Muscle of leg (tissue), 11 donors: ENCODE results near the gene AP2B1. TPM values are rescaled to one million over a fixed set of nuclear protein-coding genes. Genes with fewer than 3 reads are reported as not detected.

ENCODE experiments used
- DNase-seq: peaks from one replicate; pipeline ENCODE4 v3.0.0; 2013
- H3K27ac ChIP-seq: one replicate; pipeline ENCODE4 v1.5.1; 2013; ENCODE audit warnings: mild to moderate bottlenecking, low read length, control low read depth
- H3K27me3 ChIP-seq: one replicate; pipeline ENCODE4 v1.6.1; 2013; ENCODE audit warnings: low read length; ENCODE audit not compliant: control insufficient read depth, insufficient read depth
- H3K36me3 ChIP-seq: one replicate; pipeline ENCODE4 v1.6.1; 2013; ENCODE audit warnings: low read length; ENCODE audit not compliant: control insufficient read depth, insufficient read depth
- H3K4me1 ChIP-seq: one replicate; pipeline ENCODE4 v1.6.1; 2013; ENCODE audit warnings: low read length; ENCODE audit not compliant: control insufficient read depth, insufficient read depth
- H3K4me3 ChIP-seq: one replicate; pipeline ENCODE4 v1.5.1; 2013; ENCODE audit warnings: low read length, control low read depth
- H3K9me3 ChIP-seq: replicated peaks from 2 replicates; pipeline ENCODE4 v1.6.1; 2013; ENCODE audit warnings: low read depth, low read length; ENCODE audit not compliant: control insufficient read depth
- WGBS: methylation state at CpG from one replicate; pipeline ENCODE4 v1.1.5; 2013; ENCODE audit warnings: missing lambda C conversion rate; ENCODE audit not compliant: insufficient coverage; 5-methylcytosine and 5-hydroxymethylcytosine counted together
- polyA plus RNA-seq, 8 donors: library from polyadenylated mRNA; unstranded; fragments of 120-200 nt; gene quantifications; one replicate each; pipeline versions ENCODE4 v1.2.1 to v1.2.3, GENCODE V29; 2013; ENCODE audit warnings: inconsistent platforms in 1 of 8, low replicate concordance in 1 of 8; ENCODE audit not compliant: insufficient read length in 8 of 8, insufficient read depth in 1 of 8
- total RNA-seq: library from RNA; stranded (reverse); fragments of 120-200 nt; gene quantifications from one replicate; pipeline ENCODE4 v1.2.4, GENCODE V29; 2013

Gene AP2B1
- total and polyA plus RNA-seq, 9 donors = 45.4 to 92.9 (median 75.4) TPM

DNA sequence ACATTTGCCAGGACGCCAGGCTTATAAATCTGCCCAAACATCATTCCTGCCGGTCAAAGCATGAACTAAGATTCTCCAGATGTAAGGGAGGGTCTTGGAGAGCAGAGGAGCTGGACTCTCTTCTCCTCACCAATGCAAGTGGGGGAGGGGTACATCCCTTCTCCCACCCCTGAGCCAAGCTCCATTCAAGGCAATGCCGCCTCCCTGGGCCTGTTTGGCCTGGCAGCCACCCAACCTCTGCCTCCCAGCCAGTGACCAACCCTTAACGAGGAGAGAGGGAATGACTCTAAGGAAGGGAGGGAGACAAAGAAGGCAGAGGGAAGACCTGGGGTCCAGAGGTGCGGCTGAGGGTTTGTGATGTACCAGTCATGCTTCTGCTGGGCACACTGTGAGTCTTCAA is 187.4 kb downstream of the AP2B1 start:
- H3K27me3 ChIP-seq = peaks cover 3% of the 10 kb centered on the region
- peak; percentile 44 for DNase-seq
- no peaks in the 10 kb centered on the region for H3K36me3 ChIP-seq
- peaks cover 25% of the 10 kb centered on the region for H3K4me1 ChIP-seq
- H3K9me3 ChIP-seq = no peaks in the 10 kb centered on the region
- WGBS = no CpG with 5 or more reads among the region's 5 CpGs
- no peak overlapping the region for H3K4me3 ChIP-seq
- H3K27ac ChIP-seq = peak overlapping the region; percentile 55

GRCh38 chr17:35775039-35775438 is 187.9 kb downstream of the AP2B1 start:
- Histone ChIP-seq H3K27me3 (peaks cover 3% of the 10 kb centered on the region), H3K9me3 (no peaks in the 10 kb centered on the region), H3K4me3 (no peak overlapping the region), H3K4me1 (peaks cover 25% of the 10 kb centered on the region), H3K36me3 (no peaks in the 10 kb centered on the region), H3K27ac (no peak overlapping the region)
- WGBS = 47% methylated on average over 4 of the region's 5 CpGs
- no peak for DNase-seq

GRCh38 chr17:35775583-35775982 is 188.5 kb downstream of the AP2B1 start:
- 73% methylated on average over 3 of the region's 6 CpGs for WGBS
- H3K27me3 ChIP-seq = peaks cover 3% of the 10 kb centered on the region
- DNase-seq = no peak
- peaks cover 25% of the 10 kb centered on the region for H3K4me1 ChIP-seq
- H3K27ac ChIP-seq = no peak overlapping the region
- H3K9me3 ChIP-seq = no peaks in the 10 kb centered on the region
- H3K4me3 ChIP-seq = no peak overlapping the region
- no peaks in the 10 kb centered on the region for H3K36me3 ChIP-seq

Other genes starting within 250 kb of the AP2B1 start
- gene SLFN11, start 213.7 kb upstream of the AP2B1 start, total RNA-seq = 13.6 TPM
- gene SLFN11, start 213.7 kb upstream of the AP2B1 start, polyA plus RNA-seq = 10 to 100 TPM in 2 of 8 donors, 1 to 10 TPM in 6; 6.8 to 19.8 (median 8.0) TPM
- 11.5 TPM for gene SLFN12, start 154.8 kb upstream of the AP2B1 start, total RNA-seq
- 10 to 100 TPM in 1 of 8 donors, 1 to 10 TPM in 7; 4.2 to 10.5 (median 6.9) TPM for gene SLFN12, start 154.8 kb upstream of the AP2B1 start, polyA plus RNA-seq
- gene SLFN13, start 138.6 kb upstream of the AP2B1 start, total RNA-seq = 2.7 TPM
- 1 to 10 TPM; 1.8 to 9.4 (median 2.8) TPM for gene SLFN13, start 138.6 kb upstream of the AP2B1 start, polyA plus RNA-seq
- 0.13 TPM for gene SLFN12L, start 49.6 kb upstream of the AP2B1 start, total RNA-seq
- gene SLFN12L, start 49.6 kb upstream of the AP2B1 start, polyA plus RNA-seq = under 1 TPM; 0.06 to 0.57 (median 0.11) TPM
- 0.22 TPM for gene SLFN14, start 26.5 kb upstream of the AP2B1 start, total RNA-seq
- gene SLFN14, start 26.5 kb upstream of the AP2B1 start, polyA plus RNA-seq = under 1 TPM; 0.07 to 0.32 (median 0.18) TPM
- 8.2 TPM for gene PEX12, start 8.8 kb upstream of the AP2B1 start, total RNA-seq
- gene PEX12, start 8.8 kb upstream of the AP2B1 start, polyA plus RNA-seq = 1 to 10 TPM; 6.1 to 9.1 (median 7.3) TPM
- 1.9 TPM for gene RASL10B, start 144.3 kb downstream of the AP2B1 start, total RNA-seq
- 1 to 10 TPM; 3.1 to 5.1 (median 4.2) TPM for gene RASL10B, start 144.3 kb downstream of the AP2B1 start, polyA plus RNA-seq
- 0.04 TPM for gene GAS2L2, start 165.9 kb downstream of the AP2B1 start, total RNA-seq
- not detected for gene GAS2L2, start 165.9 kb downstream of the AP2B1 start, polyA plus RNA-seq
- gene C17orf50, start 173.6 kb downstream of the AP2B1 start, total RNA-seq = not detected
- not detected for gene C17orf50, start 173.6 kb downstream of the AP2B1 start, polyA plus RNA-seq
- 3.5 TPM for gene MMP28, start 208.3 kb downstream of the AP2B1 start, total RNA-seq
- gene MMP28, start 208.3 kb downstream of the AP2B1 start, polyA plus RNA-seq = 1 to 10 TPM; 1.9 to 4.3 (median 3.5) TPM
- gene TAF15, start 222.2 kb downstream of the AP2B1 start, total RNA-seq = 26.9 TPM
- 100 to 1,000 TPM; 118 to 162 (median 142) TPM for gene TAF15, start 222.2 kb downstream of the AP2B1 start, polyA plus RNA-seq